Thoracic aorta endothelial cell (primary cell): ENCODE data around the gene VANGL2. TPM values are rescaled to one million over a fixed set of nuclear protein-coding genes. Genes with fewer than 3 reads are reported as not detected.

Source experiments
- small RNA-seq: library from RNA; depleted of rRNA; stranded (forward); fragments of <200 nt; gene quantifications from one replicate; pipeline ENCODE3, GENCODE V24; 2012
- total RNA-seq: library from RNA; depleted of rRNA; stranded (reverse); fragments of >200 nt; gene quantifications from 2 replicates; pipeline ENCODE4 v1.2.3, GENCODE V29; 2012

VANGL2 gene
- not detected in 2 replicates for total RNA-seq

DNA sequence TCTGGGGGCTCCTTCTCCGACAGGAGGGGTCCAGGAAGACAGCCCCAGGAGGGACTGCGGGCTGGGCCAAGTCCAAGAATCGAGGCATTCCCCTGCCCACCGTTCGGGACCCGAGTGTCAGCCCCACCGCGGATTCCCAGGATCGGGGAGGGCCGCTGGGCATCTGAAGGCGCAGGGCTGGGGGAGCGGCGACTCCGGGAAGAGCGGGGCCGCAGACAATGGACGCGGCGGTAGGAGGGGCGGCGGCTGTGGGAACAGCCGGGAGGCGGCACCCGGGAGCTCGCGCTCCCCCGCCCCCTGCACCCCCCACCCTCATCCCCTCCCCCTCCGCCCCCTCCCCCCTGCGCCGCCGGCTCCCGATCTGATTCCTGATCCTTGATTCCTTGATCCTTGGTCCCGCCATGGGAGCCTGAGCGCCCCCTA is at the start of gene VANGL2:
Gene VANGL2 (plus strand): TSS at position 342 of the 423 bp plus-strand sequence. CDS start 15,274 bp downstream, outside the sequence.

DNA sequence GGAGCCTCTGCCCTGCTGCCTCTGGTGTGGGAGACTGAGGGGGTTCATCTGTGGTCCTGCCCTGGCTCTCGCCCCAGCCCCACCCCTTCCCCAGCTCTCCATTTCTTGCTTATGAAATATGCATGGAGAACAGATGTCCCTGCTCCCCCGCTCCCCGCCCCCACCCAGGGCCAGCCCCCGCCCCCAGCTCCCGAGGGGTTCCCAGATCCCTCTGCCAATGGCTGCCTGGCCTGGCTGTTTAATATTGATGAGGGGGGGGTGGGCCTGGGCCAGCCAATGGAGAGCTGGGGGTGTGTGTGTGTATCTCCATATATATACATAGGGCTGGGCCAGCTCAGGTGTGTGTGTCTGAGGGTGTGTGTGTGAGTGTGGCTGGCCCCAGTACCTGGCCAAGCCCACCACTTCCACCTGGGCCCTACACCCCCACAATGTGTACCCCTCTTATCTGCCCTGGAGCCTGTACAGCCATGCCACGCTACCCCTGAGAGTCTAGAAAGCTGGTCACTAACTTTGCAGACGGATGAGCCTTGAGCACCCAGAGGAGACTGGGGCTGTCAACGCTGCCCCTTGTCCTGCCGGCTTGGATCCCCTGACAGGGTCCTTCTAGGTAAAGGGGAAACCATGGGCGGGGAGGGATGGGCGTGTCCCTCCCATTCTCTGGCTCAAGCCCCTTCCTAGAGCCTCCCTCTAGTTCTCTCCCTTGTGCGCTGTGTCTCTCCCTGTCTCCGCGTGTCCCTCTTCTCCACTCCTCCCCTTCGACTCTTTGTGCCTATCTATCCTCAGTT is 33.4 kb upstream of the VANGL2 start, which contains the start of gene NHLH1:
Gene NHLH1 (plus strand): TSS at position 341 of the 785 bp plus-strand sequence. CDS start 3,661 bp downstream, outside the sequence.

Small RNAs within 50 kb of the gene (small RNA-seq; reads per million reads assigned to genes)
- not detected for gene RNU4-42P

Other genes starting within 250 kb of the VANGL2 start
- not detected in 2 replicates for gene ATP1A4, start 249.0 kb upstream of the VANGL2 start, total RNA-seq
- not detected in 2 replicates for gene CASQ1, start 210.0 kb upstream of the VANGL2 start, total RNA-seq
- gene PEA15, start 195.2 kb upstream of the VANGL2 start, total RNA-seq = 154 and 208 TPM in 2 replicates
- 91.8 and 96.1 TPM in 2 replicates for gene DCAF8, start 138.0 kb upstream of the VANGL2 start, total RNA-seq
- 26.6 and 33.9 TPM in 2 replicates for gene PEX19, start 115.4 kb upstream of the VANGL2 start, total RNA-seq
- gene COPA, start 57.3 kb upstream of the VANGL2 start, total RNA-seq = 236 and 290 TPM in 2 replicates
- 87.2 and 101 TPM in 2 replicates for gene NCSTN, start 57.2 kb upstream of the VANGL2 start, total RNA-seq
- 0.13 TPM in 1 of 2 replicates, not detected in the other for gene NHLH1, start 33.5 kb upstream of the VANGL2 start, total RNA-seq
- not detected in 2 replicates for gene SLAMF6, start 122.7 kb downstream of the VANGL2 start, total RNA-seq
- not detected in 2 replicates for gene CD84, start 178.9 kb downstream of the VANGL2 start, total RNA-seq
- gene SLAMF1, start 246.5 kb downstream of the VANGL2 start, total RNA-seq = not detected in 2 replicates